ENCODE measurements around the gene DDX25.
A peak's percentile ranks its signal among the peaks of the same experiment; 100 is the strongest.

DDX25 gene

DNA sequence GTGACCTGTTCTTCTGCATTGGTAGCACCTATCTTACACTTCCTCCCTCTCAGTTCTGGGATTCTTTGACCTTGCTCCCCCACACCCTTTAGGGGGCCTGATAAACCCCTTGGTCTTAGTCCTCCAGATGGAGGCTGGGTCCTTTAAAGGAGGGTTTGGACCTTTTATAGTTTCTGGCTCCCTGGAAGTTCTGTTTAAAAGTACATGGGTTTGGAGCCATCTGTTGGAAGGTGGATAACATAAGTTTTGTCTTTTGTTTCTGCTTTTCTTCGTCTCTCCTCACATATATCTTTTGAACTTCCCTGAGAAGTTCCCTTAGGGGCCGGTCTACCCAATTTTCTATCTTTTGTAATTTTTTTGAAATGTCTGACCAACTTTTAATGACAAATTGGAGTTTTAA lies 34.8 kb upstream of the DDX25 start:
- no peak overlapping the region for H3K27ac ChIP-seq (ENCODE audit: low read depth, low read length, poor library complexity, severe bottlenecking)
- TF ChIP-seq, protein P1, sequence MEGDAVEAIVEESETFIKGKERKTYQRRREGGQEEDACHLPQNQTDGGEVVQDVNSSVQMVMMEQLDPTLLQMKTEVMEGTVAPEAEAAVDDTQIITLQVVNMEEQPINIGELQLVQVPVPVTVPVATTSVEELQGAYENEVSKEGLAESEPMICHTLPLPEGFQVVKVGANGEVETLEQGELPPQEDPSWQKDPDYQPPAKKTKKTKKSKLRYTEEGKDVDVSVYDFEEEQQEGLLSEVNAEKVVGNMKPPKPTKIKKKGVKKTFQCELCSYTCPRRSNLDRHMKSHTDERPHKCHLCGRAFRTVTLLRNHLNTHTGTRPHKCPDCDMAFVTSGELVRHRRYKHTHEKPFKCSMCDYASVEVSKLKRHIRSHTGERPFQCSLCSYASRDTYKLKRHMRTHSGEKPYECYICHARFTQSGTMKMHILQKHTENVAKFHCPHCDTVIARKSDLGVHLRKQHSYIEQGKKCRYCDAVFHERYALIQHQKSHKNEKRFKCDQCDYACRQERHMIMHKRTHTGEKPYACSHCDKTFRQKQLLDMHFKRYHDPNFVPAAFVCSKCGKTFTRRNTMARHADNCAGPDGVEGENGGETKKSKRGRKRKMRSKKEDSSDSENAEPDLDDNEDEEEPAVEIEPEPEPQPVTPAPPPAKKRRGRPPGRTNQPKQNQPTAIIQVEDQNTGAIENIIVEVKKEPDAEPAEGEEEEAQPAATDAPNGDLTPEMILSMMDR (IDR thresholded peaks at IDR 0.05; ENCODE audit: low read length), result no peak
- TF ChIP-seq EZH2 (IDR thresholded peaks at IDR 0.05; ENCODE audit: borderline replicate concordance, low read length), result no peak
- H3K9ac ChIP-seq (ENCODE audit: low read length), result no peak overlapping the region
- H3K9me2 ChIP-seq (ENCODE audit: low read depth, low read length), result no peaks in the 10 kb centered on the region
- H3K9me3 ChIP-seq (ENCODE audit: low read length), result no peaks in the 10 kb centered on the region
- no peaks in the 10 kb centered on the region for H4K20me1 ChIP-seq (ENCODE audit: insufficient read depth, low read length)
- H3K4me2 ChIP-seq (ENCODE audit: low read length), result no peak overlapping the region
- no peaks in the 10 kb centered on the region for H3K36me3 ChIP-seq (ENCODE audit: insufficient read depth, low read length)
- H3K27me3 ChIP-seq (ENCODE audit: insufficient read depth, low read length), result no peaks in the 10 kb centered on the region
- no peak overlapping the region for H2AFZ ChIP-seq (ENCODE audit: low read length)
- no peaks in the 10 kb centered on the region for H3K4me1 ChIP-seq (ENCODE audit: insufficient read depth, low read length, severe bottlenecking)
- H3F3A ChIP-seq (ENCODE audit: insufficient read depth, low read length), result no peaks in the 10 kb centered on the region
- H3K79me2 ChIP-seq (ENCODE audit: insufficient read depth, low read length), result no peaks in the 10 kb centered on the region
- H3K4me3 ChIP-seq (ENCODE audit: low read depth, low read length, poor library complexity, severe bottlenecking), result no peak overlapping the region

DNA sequence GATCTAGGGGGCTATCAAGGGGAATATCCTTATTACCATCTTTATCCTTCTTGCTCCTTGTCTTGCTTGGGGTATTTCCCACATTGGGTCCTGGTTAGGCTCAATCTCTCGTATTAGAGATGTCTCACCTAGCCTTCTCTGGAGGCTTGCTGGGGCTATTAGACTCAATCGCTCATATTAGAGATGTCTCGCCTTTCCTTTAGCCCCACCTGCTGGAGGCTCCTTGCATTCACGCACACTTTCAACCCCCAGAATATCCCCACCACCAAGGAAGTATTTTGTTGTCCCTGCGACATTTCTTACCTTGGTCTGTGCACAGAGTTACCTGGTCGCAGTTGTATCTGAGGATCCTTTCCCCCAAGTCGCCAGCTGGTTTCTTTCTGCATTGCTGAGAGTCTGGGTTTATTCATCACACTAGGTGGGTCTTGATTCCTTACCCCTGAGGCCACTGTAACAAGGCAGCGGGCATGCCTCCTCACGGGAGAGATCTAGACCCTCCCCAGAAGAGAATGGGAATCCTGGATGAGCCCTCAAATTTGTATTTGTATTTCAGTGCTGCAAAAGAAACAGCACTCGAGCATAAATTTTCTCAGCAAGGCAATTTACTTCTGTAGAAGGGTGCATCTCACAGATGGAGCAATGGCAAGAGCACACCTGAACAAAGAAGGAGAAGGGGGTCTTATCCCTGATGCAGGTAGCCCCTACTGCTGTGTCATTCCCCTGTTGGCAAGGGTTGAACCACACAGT lies 32.7 kb upstream of the DDX25 start:
- no peak overlapping the region for H3K9ac ChIP-seq (ENCODE audit: low read length)
- H3K9me3 ChIP-seq (ENCODE audit: low read length), result no peaks in the 10 kb centered on the region
- H3F3A ChIP-seq (ENCODE audit: insufficient read depth, low read length), result no peaks in the 10 kb centered on the region

DNA sequence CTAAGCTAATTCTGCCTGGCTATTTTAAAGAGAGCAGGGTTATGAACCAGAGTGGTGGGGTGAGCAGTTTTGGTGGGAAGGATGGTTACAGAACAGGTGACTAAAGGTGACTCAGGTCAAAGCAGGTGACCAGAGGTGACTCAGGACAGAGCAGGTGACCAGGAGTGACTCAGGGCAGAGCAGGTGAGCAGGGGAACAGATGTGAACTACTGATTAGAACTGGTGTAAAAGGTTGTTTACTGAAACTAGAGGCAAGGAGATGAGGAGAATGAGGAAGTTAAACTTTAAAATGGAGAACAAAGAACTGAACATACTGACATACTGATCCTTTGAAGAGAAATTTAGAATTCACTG lies 32.2 kb upstream of the DDX25 start:
- no peak overlapping the region for H3K4me2 ChIP-seq (ENCODE audit: low read length)
- TF ChIP-seq, protein P1 (IDR thresholded peaks at IDR 0.05; ENCODE audit: low read length), result no peak
- TF ChIP-seq EZH2 (IDR thresholded peaks at IDR 0.05; ENCODE audit: borderline replicate concordance, low read length), result no peak

More for the DNA sequence above, 32.7 kb upstream of the DDX25 start:
- H3K4me1 ChIP-seq (ENCODE audit: insufficient read depth, low read length, severe bottlenecking), result no peaks in the 10 kb centered on the region
- no peak overlapping the region for H2AFZ ChIP-seq (ENCODE audit: low read length)
- no peaks in the 10 kb centered on the region for H3K36me3 ChIP-seq (ENCODE audit: insufficient read depth, low read length)
- H4K20me1 ChIP-seq (ENCODE audit: insufficient read depth, low read length), result no peaks in the 10 kb centered on the region
- no peak overlapping the region for H3K27ac ChIP-seq (ENCODE audit: low read depth, low read length, poor library complexity, severe bottlenecking)
- no peak overlapping the region for H3K4me3 ChIP-seq (ENCODE audit: low read depth, low read length, poor library complexity, severe bottlenecking)
- TF ChIP-seq, protein P1 (IDR thresholded peaks at IDR 0.05; ENCODE audit: low read length), result peak; percentile 53
- TF ChIP-seq EZH2 (IDR thresholded peaks at IDR 0.05; ENCODE audit: borderline replicate concordance, low read length), result no peak
- H3K9me2 ChIP-seq (ENCODE audit: low read depth, low read length), result no peaks in the 10 kb centered on the region
- no peak overlapping the region for H3K4me2 ChIP-seq (ENCODE audit: low read length)
- no peaks in the 10 kb centered on the region for H3K79me2 ChIP-seq (ENCODE audit: insufficient read depth, low read length)
- H3K27me3 ChIP-seq (ENCODE audit: insufficient read depth, low read length), result no peaks in the 10 kb centered on the region

More for the DNA sequence above, 32.2 kb upstream of the DDX25 start:
- no peaks in the 10 kb centered on the region for H3K27me3 ChIP-seq (ENCODE audit: insufficient read depth, low read length)
- H3K9me3 ChIP-seq (ENCODE audit: low read length), result no peaks in the 10 kb centered on the region
- no peaks in the 10 kb centered on the region for H3K36me3 ChIP-seq (ENCODE audit: insufficient read depth, low read length)
- H3K4me1 ChIP-seq (ENCODE audit: insufficient read depth, low read length, severe bottlenecking), result no peaks in the 10 kb centered on the region
- H3K4me3 ChIP-seq (ENCODE audit: low read depth, low read length, poor library complexity, severe bottlenecking), result no peak overlapping the region
- H3K79me2 ChIP-seq (ENCODE audit: insufficient read depth, low read length), result no peaks in the 10 kb centered on the region
- no peaks in the 10 kb centered on the region for H3F3A ChIP-seq (ENCODE audit: insufficient read depth, low read length)
- H2AFZ ChIP-seq (ENCODE audit: low read length), result no peak overlapping the region
- H3K9ac ChIP-seq (ENCODE audit: low read length), result no peak overlapping the region
- H3K27ac ChIP-seq (ENCODE audit: low read depth, low read length, poor library complexity, severe bottlenecking), result no peak overlapping the region
- H3K9me2 ChIP-seq (ENCODE audit: low read depth, low read length), result no peaks in the 10 kb centered on the region
- H4K20me1 ChIP-seq (ENCODE audit: insufficient read depth, low read length), result no peaks in the 10 kb centered on the region
